ENCODE results near the gene MIEN1. TPM values are rescaled to one million over a fixed set of nuclear protein-coding genes. Genes with fewer than 3 reads are reported as not detected.

MIEN1 gene
- total and polyA plus RNA-seq, 2 of the 13 experiments (the other 11 are each of a cell fraction or from before 2014, with no cell fraction given), result 40.6 to 56.6 TPM

DNA sequence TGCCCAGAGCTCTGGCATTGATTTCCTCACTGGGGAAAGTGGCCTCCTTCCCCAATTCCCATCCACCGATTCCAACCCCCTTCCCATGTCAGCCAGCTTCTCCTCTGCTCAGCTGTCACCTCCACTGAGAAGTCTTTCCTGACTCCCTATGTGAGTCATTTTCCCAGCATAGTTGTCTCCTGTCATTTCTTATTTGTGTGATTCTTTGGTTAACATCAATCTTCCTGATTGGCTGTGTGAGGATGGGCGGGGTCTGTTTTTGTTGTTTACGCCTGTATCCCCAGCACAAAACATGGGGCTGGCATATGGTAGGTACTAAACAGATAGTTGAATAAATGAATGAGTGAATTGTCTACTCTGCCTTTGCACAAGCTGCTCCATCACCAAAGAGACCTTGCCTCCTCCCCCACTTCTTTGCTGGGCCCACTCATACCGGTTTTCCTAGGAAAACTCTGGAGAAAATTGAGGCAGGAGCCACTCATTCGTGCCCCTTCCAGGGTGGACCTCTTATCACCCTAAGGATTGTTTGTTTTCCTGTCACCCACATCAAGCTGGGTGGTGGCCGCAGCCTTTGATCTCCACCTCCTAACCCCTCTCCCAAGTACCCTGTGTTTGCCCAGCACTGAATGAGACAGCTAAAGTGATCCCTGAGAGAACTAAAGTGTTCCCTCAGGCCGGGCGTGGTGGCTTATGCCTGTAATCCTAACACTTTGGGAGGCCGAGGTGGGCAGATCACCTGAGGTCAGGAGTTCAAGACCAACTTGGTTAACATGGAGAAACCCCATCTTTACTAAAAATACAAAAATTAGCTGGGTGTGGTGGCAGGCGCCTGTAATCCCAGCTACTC lies 6.2 kb upstream of the MIEN1 start (continued):
- TF ChIP-seq ZNF619 (CRISPR knock-in tag; IDR thresholded peaks at IDR 0.05) (no peak), RAD21 (CRISPR knock-in tag; IDR thresholded peaks at IDR 0.05) (0 out of 2 replicates have a peak, but pooled peaks have one; percentile 7), TSC22D2 (CRISPR knock-in tag; IDR thresholded peaks at IDR 0.05; ENCODE audit: borderline replicate concordance) (peak; percentile 62; the same call in 1 of the 2 replicates), ZBTB7A (CRISPR knock-in tag; IDR thresholded peaks at IDR 0.05) (peak; percentile 90), SIX4 (CRISPR knock-in tag; IDR thresholded peaks at IDR 0.05) (0 out of 2 replicates have a peak, but pooled peaks have one; percentile 53), FOXP4 (CRISPR knock-in tag; IDR thresholded peaks at IDR 0.05) (peak; percentile 92), AFF4 (CRISPR knock-in tag; IDR thresholded peaks at IDR 0.05) (0 out of 2 replicates have a peak, but pooled peaks have one; percentile 36), YEATS2 (CRISPR knock-in tag; IDR thresholded peaks at IDR 0.05; ENCODE audit: borderline replicate concordance) (peak; percentile 15; the same call in 1 of the 2 replicates), PITX1 (CRISPR knock-in tag; IDR thresholded peaks at IDR 0.05) (peak; percentile 91), ELF3 (CRISPR knock-in tag; IDR thresholded peaks at IDR 0.05) (peak; percentile 54), POLR2A (IDR thresholded peaks at IDR 0.05; ENCODE audit: insufficient read depth in 1 of 2, low read depth in 2 of 2, low read length in 2 of 2) (0 out of 4 replicates have a peak, but pooled peaks of 1 of the 2 experiments have one; percentile 0), SMYD3 (CRISPR knock-in tag; IDR thresholded peaks at IDR 0.05) (peak; percentile 15; the same call in 1 of the 2 replicates), MEIS2 (CRISPR knock-in tag; IDR thresholded peaks at IDR 0.05) (peak; percentile 99), TEAD2 (CRISPR knock-in tag; IDR thresholded peaks at IDR 0.05) (no peak), NKX3-1 (CRISPR knock-in tag; IDR thresholded peaks at IDR 0.05) (peak; percentile 91), POLR2G (IDR thresholded peaks at IDR 0.05; ENCODE audit: low read depth, low read length) (0 out of 2 replicates have a peak, but pooled peaks have one; percentile 33)
- TF ChIP-seq, protein P1, sequence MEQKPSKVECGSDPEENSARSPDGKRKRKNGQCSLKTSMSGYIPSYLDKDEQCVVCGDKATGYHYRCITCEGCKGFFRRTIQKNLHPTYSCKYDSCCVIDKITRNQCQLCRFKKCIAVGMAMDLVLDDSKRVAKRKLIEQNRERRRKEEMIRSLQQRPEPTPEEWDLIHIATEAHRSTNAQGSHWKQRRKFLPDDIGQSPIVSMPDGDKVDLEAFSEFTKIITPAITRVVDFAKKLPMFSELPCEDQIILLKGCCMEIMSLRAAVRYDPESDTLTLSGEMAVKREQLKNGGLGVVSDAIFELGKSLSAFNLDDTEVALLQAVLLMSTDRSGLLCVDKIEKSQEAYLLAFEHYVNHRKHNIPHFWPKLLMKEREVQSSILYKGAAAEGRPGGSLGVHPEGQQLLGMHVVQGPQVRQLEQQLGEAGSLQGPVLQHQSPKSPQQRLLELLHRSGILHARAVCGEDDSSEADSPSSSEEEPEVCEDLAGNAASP (CRISPR knock-in tag; IDR thresholded peaks at IDR 0.05; ENCODE audit: borderline replicate concordance), result peak; percentile 87; the same call in 1 of the 2 replicates

Measured in HepG2 (cell line).